IMR-90 (cell line): ENCODE results near the gene MMRN2. TPM values are rescaled to one million over a fixed set of nuclear protein-coding genes. Genes with fewer than 3 reads are reported as not detected.
"Not testable (repeated sequence)": the region's sequence is repeated elsewhere in the genome, so short reads cannot be mapped to it uniquely, and the experiment has no call there.

Experiments
- ATAC-seq: fragments of 200-7000 bp; cut with Tn5 transposase; 2 replicates; pipeline ENCODE4 v1.9.1; 2020; ENCODE audit warnings: low read depth, mild to moderate bottlenecking, moderate library complexity
- BruUV-seq: library from RNA; stranded (reverse); fragments of 400-500 nt; replicated peaks from 2 replicates; lab custom pipeline; 2021; lab: Mats Ljungman, UMichigan
- CTCF ChIA-PET: fragments of 300-600 bp; formaldehyde crosslinking; extraction: SDS; loops from one replicate; lab custom pipeline; 2021; ENCODE audit warnings: antibody characterized with exemption; lab: Yijun Ruan, JAX
- POLR2A ChIA-PET: fragments of 300-600 bp; sonication (Branson Sonifier 250); formaldehyde crosslinking; loops from one replicate; lab custom pipeline; 2022; ENCODE audit warnings: antibody characterized with exemption; ENCODE audit not compliant: unreplicated experiment; lab: Charles Lee
- DNase-seq: peaks from one replicate; pipeline ENCODE4 v3.0.0; 2013
- H2AFZ ChIP-seq: replicated peaks from 2 replicates; pipeline ENCODE3; 2013; ENCODE audit warnings: low read length, mild to moderate bottlenecking; ENCODE audit not compliant: poor library complexity
- H2AK5ac ChIP-seq: 2 replicates; pipeline ENCODE4 v1.6.1; 2013; ENCODE audit warnings: low read depth, low read length, inconsistent platforms
- H2AK9ac ChIP-seq: replicated peaks from 2 replicates; pipeline ENCODE3; 2013; ENCODE audit warnings: mild to moderate bottlenecking, low read depth, low read length, moderate library complexity; ENCODE audit not compliant: poor library complexity
- H2BK120ac ChIP-seq: 2 replicates; pipeline ENCODE4 v1.6.1; 2013; ENCODE audit warnings: low read depth, low read length, inconsistent platforms
- H2BK15ac ChIP-seq: 3 replicates; pipeline ENCODE4 v1.6.1; 2013; ENCODE audit warnings: low read depth, low read length, inconsistent platforms
- H2BK20ac ChIP-seq: 2 replicates; pipeline ENCODE4 v1.6.1; 2013; ENCODE audit warnings: low read depth, mild to moderate bottlenecking, inconsistent platforms, low read length, moderate library complexity
- H2BK5ac ChIP-seq: 2 replicates; pipeline ENCODE4 v1.6.1; 2013; ENCODE audit warnings: mild to moderate bottlenecking, low read depth, low read length, inconsistent platforms; ENCODE audit not compliant: poor library complexity, severe bottlenecking
- H3K14ac ChIP-seq: replicated peaks from 2 replicates; pipeline ENCODE4 v1.6.1; 2013; ENCODE audit warnings: low read depth, low read length, inconsistent platforms
- H3K18ac ChIP-seq: 2 replicates; pipeline ENCODE4 v1.6.1; 2013; ENCODE audit warnings: low read depth, low read length, control low read depth
- H3K23ac ChIP-seq: 2 replicates; pipeline ENCODE4 v1.6.1; 2013; ENCODE audit warnings: low read depth, low read length, inconsistent platforms
- H3K27ac ChIP-seq: 2 replicates; pipeline ENCODE4 v1.5.1; 2013; ENCODE audit warnings: mild to moderate bottlenecking, control low read depth, low read length; ENCODE audit not compliant: insufficient read depth
- H3K27me3 ChIP-seq: 2 replicates; pipeline ENCODE4 v1.6.1; 2013; ENCODE audit warnings: low read length; ENCODE audit not compliant: control insufficient read depth, insufficient read depth
- H3K36me3 ChIP-seq: 2 replicates; pipeline ENCODE4 v1.6.1; 2013; ENCODE audit warnings: low read length, mixed read lengths; ENCODE audit not compliant: control insufficient read depth, insufficient read depth
- H3K4ac ChIP-seq: 2 replicates; pipeline ENCODE4 v1.6.1; 2013; ENCODE audit warnings: low read depth, low read length, inconsistent platforms
- H3K4me1 ChIP-seq: 2 replicates; pipeline ENCODE4 v1.6.1; 2013; ENCODE audit warnings: low read length, mixed read lengths; ENCODE audit not compliant: control insufficient read depth, insufficient read depth
- H3K4me2 ChIP-seq: 2 replicates; pipeline ENCODE4 v1.6.1; 2013; ENCODE audit warnings: low read depth, mild to moderate bottlenecking, control low read depth, low read length, moderate library complexity
- H3K4me3 ChIP-seq: 2 replicates; pipeline ENCODE4 v1.5.1; 2013; ENCODE audit warnings: low read depth, mild to moderate bottlenecking, control low read depth, low read length, moderate library complexity; ENCODE audit not compliant: insufficient read depth
- H3K56ac ChIP-seq: 2 replicates; pipeline ENCODE4 v1.6.1; 2013; ENCODE audit warnings: low read length, inconsistent platforms; ENCODE audit not compliant: insufficient read depth; ENCODE audit errors: extremely low read depth
- H3K79me1 ChIP-seq, 2 experiments: 2 replicates each; pipeline ENCODE4 v1.6.1; 2013; ENCODE audit warnings: low read length in 2 of 2, inconsistent platforms in 1 of 2, low read depth in 1 of 2
- H3K9ac ChIP-seq: 2 replicates; pipeline ENCODE4 v1.6.1; 2013; ENCODE audit warnings: low read depth, low read length, control low read depth
- H3K9me1 ChIP-seq: 2 replicates; pipeline ENCODE4 v1.6.1; 2013; ENCODE audit warnings: low read length, inconsistent platforms; ENCODE audit not compliant: insufficient read depth
- H3K9me3 ChIP-seq: 2 replicates; pipeline ENCODE4 v1.6.1; 2013; ENCODE audit warnings: low read length; ENCODE audit not compliant: control insufficient read depth, insufficient read depth
- H4K20me1 ChIP-seq: 2 replicates; pipeline ENCODE4 v1.6.1; 2013; ENCODE audit warnings: low read length, inconsistent platforms; ENCODE audit not compliant: insufficient read depth
- H4K5ac ChIP-seq: 2 replicates; pipeline ENCODE4 v1.6.1; 2013; ENCODE audit warnings: mild to moderate bottlenecking, low read depth, low read length, control low read depth
- H4K8ac ChIP-seq, 2 experiments: 2 replicates each; pipeline ENCODE4 v1.6.1; 2013; ENCODE audit warnings: low read depth in 2 of 2, low read length in 2 of 2, control low read depth in 1 of 2, inconsistent platforms in 1 of 2
- H4K91ac ChIP-seq: 2 replicates; pipeline ENCODE4 v1.6.1; 2013; ENCODE audit warnings: low read depth, low read length, inconsistent platforms; ENCODE audit not compliant: insufficient read depth
- WGBS, 2 experiments: methylation state at CpG; one replicate each; pipeline versions ENCODE4 v1.1.5 to v1.1.7; 2013; ENCODE audit warnings: missing lambda C conversion rate in 2 of 2; ENCODE audit not compliant: insufficient read length in 1 of 2; ENCODE audit errors: extremely low coverage in 2 of 2; 5-methylcytosine and 5-hydroxymethylcytosine counted together
- dilution Hi-C: fragments of 300-500 bp; cut with HindIII; formaldehyde crosslinking; loops from one replicate; pipeline ENCODE4 v1.14.3; 2018; ENCODE audit warnings: low sequenced_read_pairs; ENCODE audit not compliant: unreplicated experiment
- in situ Hi-C: fragments of 300-500 bp; cut with MboI; formaldehyde crosslinking; loops from 3 replicates; pipeline ENCODE4 v1.14.3; 2019; ENCODE audit warnings: low sequenced_read_pairs, inconsistent platforms, mixed read lengths
- intact Hi-C: fragments of 100-400 bp; cut with micrococcal nuclease; formaldehyde crosslinking; loops from 2 replicates; pipeline ENCODE4 v1.10.0; 2022
- polyA plus RNA-seq, 3 experiments: library from polyadenylated mRNA; depleted of rRNA; stranded (reverse); fragments of >200 nt; gene quantifications; 2 replicates each; pipeline ENCODE4 v1.2.3, GENCODE V29; 2012; ENCODE audit warnings: low replicate concordance in 1 of 3
- total RNA-seq: library from RNA; depleted of rRNA; stranded (reverse); fragments of >200 nt; gene quantifications from 2 replicates; pipeline ENCODE4 v1.2.3, GENCODE V29; 2012

The MMRN2 gene
- total and polyA plus RNA-seq, 2 of the 4 experiments (the other 2 are of a cell fraction) = 1.6 to 1.8 TPM

- H4K20me1 ChIP-seq, H3K56ac ChIP-seq, H3K9me3 ChIP-seq, H2BK20ac ChIP-seq, H3K4me2 ChIP-seq, H4K8ac ChIP-seq, intact Hi-C loops, dilution Hi-C loops, H3K18ac ChIP-seq, H3K27me3 ChIP-seq, H3K79me1 ChIP-seq, H2AK5ac ChIP-seq, H2BK120ac ChIP-seq, H2AK9ac ChIP-seq, H3K4me1 ChIP-seq, H4K5ac ChIP-seq, H3K23ac ChIP-seq, ATAC-seq, H3K4ac ChIP-seq, H2BK5ac ChIP-seq, H2AFZ ChIP-seq, CTCF ChIA-PET, H3K9ac ChIP-seq, DNase-seq, H3K27ac ChIP-seq, H3K36me3 ChIP-seq, in situ Hi-C loops, H3K4me3 ChIP-seq, H3K14ac ChIP-seq, H3K9me1 ChIP-seq, H2BK15ac ChIP-seq, BruUV-seq, H4K91ac ChIP-seq: not testable (repeated sequence)
- POLR2A ChIA-PET = interaction anchor here (0.6 kb wide), 1 partner anchor 23 kb away, joined by 4 read pairs; no protein-coding TSS in a partner anchor
- WGBS, 2 experiments = no CpG with 5 or more reads among the region's 4 CpGs
Measured at GRCh38 chr10:86984498-86984897, 27.1 kb upstream of the MMRN2 start.
